Measurements from ENCODE around the gene FBXW2.

FBXW2 gene

GRCh38 chr9:120735415-120736126 lies 57.6 kb downstream of the FBXW2 start:
- DNase-seq (ENCODE audit: extremely low spot score), result no peak
- CTCF ChIA-PET, result interaction anchor here (0.5 kb wide), 1 partner anchor 278 kb away, joined by 4 read pairs; no protein-coding TSS in a partner anchor
- TF ChIP-seq TARDBP (IDR thresholded peaks at IDR 0.05) (no peak), FOXK2 (IDR thresholded peaks at IDR 0.05) (no peak), NFRKB (IDR thresholded peaks at IDR 0.05) (no peak), ZNF384 (IDR thresholded peaks at IDR 0.05) (no peak), CTBP1 (IDR thresholded peaks at IDR 0.05; ENCODE audit: borderline replicate concordance) (no peak), ELF4 (IDR thresholded peaks at IDR 0.05) (no peak), LEF1 (IDR thresholded peaks at IDR 0.05; ENCODE audit: borderline replicate concordance) (no peak), L3MBTL2 (conservative IDR thresholded peaks at IDR 0.05) (no peak), SP1 (IDR thresholded peaks at IDR 0.05) (no peak), FOXM1 (IDR thresholded peaks at IDR 0.05; ENCODE audit: borderline replicate concordance) (no peak), PKNOX1 (IDR thresholded peaks at IDR 0.05) (no peak), HDGF (IDR thresholded peaks at IDR 0.05; ENCODE audit: borderline replicate concordance) (no peak), ARNT (IDR thresholded peaks at IDR 0.05) (no peak), SUZ12 (IDR thresholded peaks at IDR 0.05) (no peak), FOXA1 (IDR thresholded peaks at IDR 0.05) (no peak), BHLHE40 (IDR thresholded peaks at IDR 0.05; ENCODE audit: borderline replicate concordance) (no peak)
- POLR2A ChIA-PET, result interaction anchor here (2.0 kb wide), 1 partner anchor 20 kb away, joined by 5 read pairs; no protein-coding TSS in a partner anchor

- TF ChIP-seq TARDBP (IDR thresholded peaks at IDR 0.05) (no peak), PKNOX1 (IDR thresholded peaks at IDR 0.05) (no peak), L3MBTL2 (conservative IDR thresholded peaks at IDR 0.05) (no peak), LEF1 (IDR thresholded peaks at IDR 0.05; ENCODE audit: borderline replicate concordance) (no peak), ARNT (IDR thresholded peaks at IDR 0.05) (no peak), ELF4 (IDR thresholded peaks at IDR 0.05) (no peak), NFRKB (IDR thresholded peaks at IDR 0.05) (no peak), CTBP1 (IDR thresholded peaks at IDR 0.05; ENCODE audit: borderline replicate concordance) (no peak), BHLHE40 (IDR thresholded peaks at IDR 0.05; ENCODE audit: borderline replicate concordance) (no peak), HDGF (IDR thresholded peaks at IDR 0.05; ENCODE audit: borderline replicate concordance) (no peak), ZNF384 (IDR thresholded peaks at IDR 0.05) (no peak), FOXM1 (IDR thresholded peaks at IDR 0.05; ENCODE audit: borderline replicate concordance) (no peak), FOXK2 (IDR thresholded peaks at IDR 0.05) (no peak), FOXA1 (IDR thresholded peaks at IDR 0.05) (no peak), SP1 (IDR thresholded peaks at IDR 0.05) (no peak), SUZ12 (IDR thresholded peaks at IDR 0.05) (no peak)
- CTCF ChIA-PET, result no interaction called here
- no peak for DNase-seq (ENCODE audit: extremely low spot score)
- POLR2A ChIA-PET, result interaction anchor here (2.0 kb wide), 1 partner anchor 19 kb away, joined by 5 read pairs; no protein-coding TSS in a partner anchor
These were observed 58.4 kb downstream of the FBXW2 start for GRCh38 chr9:120734607-120735410.

- TF ChIP-seq FOXA1 (IDR thresholded peaks at IDR 0.05) (no peak), L3MBTL2 (conservative IDR thresholded peaks at IDR 0.05) (no peak)
- DNase-seq (ENCODE audit: extremely low spot score), result no peak
- POLR2A ChIA-PET, result no interaction called here
- CTCF ChIA-PET, result interaction anchor here (0.6 kb wide), 1 partner anchor 82 kb away, joined by 3 read pairs; no protein-coding TSS in a partner anchor
These were observed 60.0 kb downstream of the FBXW2 start for GRCh38 chr9:120733190-120733589.

GRCh38 chr9:120730654-120731514 lies 62.3 kb downstream of the FBXW2 start:
- DNase-seq (ENCODE audit: extremely low spot score), result no peak
- ChIA-PET POLR2A (interaction anchor here (2.0 kb wide), 1 partner anchor 16 kb away, joined by 11 read pairs; the partner anchor contains the start of gene MEGF9), CTCF (interaction anchor here (0.7 to 1.6 kb wide), 3 partner anchors 9 to 329 kb away, joined by 3 to 4 read pairs (median 4); no protein-coding TSS in a partner anchor)
- TF ChIP-seq SUZ12 (IDR thresholded peaks at IDR 0.05) (no peak), FOXK2 (IDR thresholded peaks at IDR 0.05) (no peak), L3MBTL2 (conservative IDR thresholded peaks at IDR 0.05) (no peak), BHLHE40 (IDR thresholded peaks at IDR 0.05; ENCODE audit: borderline replicate concordance) (no peak), ARNT (IDR thresholded peaks at IDR 0.05) (no peak)

- TF ChIP-seq LEF1 (IDR thresholded peaks at IDR 0.05; ENCODE audit: borderline replicate concordance) (no peak), SP1 (IDR thresholded peaks at IDR 0.05) (no peak), TARDBP (IDR thresholded peaks at IDR 0.05) (no peak), CTBP1 (IDR thresholded peaks at IDR 0.05; ENCODE audit: borderline replicate concordance) (no peak), PKNOX1 (IDR thresholded peaks at IDR 0.05) (peak; percentile 40; the same call in 1 of the 2 replicates), ZNF384 (IDR thresholded peaks at IDR 0.05) (no peak)
- POLR2A ChIA-PET, result interaction anchor here (2.0 kb wide), 1 partner anchor 15 kb away, joined by 11 read pairs; the partner anchor contains the start of gene MEGF9
- CTCF ChIA-PET, result interaction anchor here (0.7 to 1.6 kb wide), 3 partner anchors 10 to 330 kb away, joined by 3 to 4 read pairs (median 4); no protein-coding TSS in a partner anchor
- no peak for DNase-seq (ENCODE audit: extremely low spot score)
These were observed 63.4 kb downstream of the FBXW2 start for GRCh38 chr9:120729791-120730241.
